Measurements from ENCODE around the gene HNRNPL. TPM values are rescaled to one million over a fixed set of nuclear protein-coding genes. Genes with fewer than 3 reads are reported as not detected.
A peak's percentile ranks its signal among the peaks of the same experiment; 100 is the strongest.
"Not testable (repeated sequence)": the region's sequence is repeated elsewhere in the genome, so short reads cannot be mapped to it uniquely, and the experiment has no call there.

The HNRNPL gene
- total RNA-seq, 1 donor from 2014 or later, result 205 TPM

GRCh38 chr19:38800577-38801347, 49.0 kb downstream of the HNRNPL start:
- DNase-seq, result no peak

GRCh38 chr19:38799104-38799503, 50.7 kb downstream of the HNRNPL start:
- DNase-seq, result no peak

GRCh38 chr19:38797781-38798180, 52.0 kb downstream of the HNRNPL start:
- not testable (repeated sequence) for DNase-seq

- no peak for DNase-seq
Observed at GRCh38 chr19:38796154-38796553, 53.6 kb downstream of the HNRNPL start.

- DNase-seq, result no peak
Observed at GRCh38 chr19:38795549-38795948, 54.2 kb downstream of the HNRNPL start.

GRCh38 chr19:38793671-38794070, 56.1 kb downstream of the HNRNPL start:
- no peak for DNase-seq

GRCh38 chr19:38793177-38793576, 56.6 kb downstream of the HNRNPL start:
- peak; percentile 50 for DNase-seq

GRCh38 chr19:38792250-38793111, 57.3 kb downstream of the HNRNPL start:
- no peak for DNase-seq

- DNase-seq, result not testable (repeated sequence)
Observed at GRCh38 chr19:38791451-38792064, 58.2 kb downstream of the HNRNPL start.

- not testable (repeated sequence) for DNase-seq
Observed at GRCh38 chr19:38790507-38791403, 59.0 kb downstream of the HNRNPL start.

GRCh38 chr19:38788478-38789243, 61.1 kb downstream of the HNRNPL start, which contains the start of gene LGALS7B:
Gene LGALS7B, plus strand, starts transcription at chr19:38789200. Its CDS starts 27 bp downstream, at chr19:38789227.
- DNase-seq, result no peak

GRCh38 chr19:38786572-38787265, 63.1 kb downstream of the HNRNPL start:
- DNase-seq, result no peak

Small RNAs within 50 kb of the gene (small RNA-seq; reads per million reads assigned to genes)
- not detected for gene RNU6-140P (ENCODE audit: low replicate concordance)

Other genes with a start within 250 kb of the HNRNPL start
- 0.59 TPM for gene MAP4K1, start 232.0 kb downstream of the HNRNPL start, total RNA-seq
- 193 TPM for gene EIF3K, start 230.8 kb downstream of the HNRNPL start, total RNA-seq
- 152 TPM for gene ACTN4, start 202.3 kb downstream of the HNRNPL start, total RNA-seq
- gene CAPN12, start 105.5 kb downstream of the HNRNPL start, total RNA-seq, result 6.0 TPM
- 102 TPM for gene LGALS7, start 76.5 kb downstream of the HNRNPL start, total RNA-seq
- 285 TPM for gene LGALS7B, start 60.8 kb downstream of the HNRNPL start, total RNA-seq
- gene LGALS4, start 37.0 kb downstream of the HNRNPL start, total RNA-seq, result 1.3 TPM
- 50.1 TPM for gene ECH1, start 18.2 kb downstream of the HNRNPL start, total RNA-seq
- gene RINL, start 28.3 kb upstream of the HNRNPL start, total RNA-seq, result 4.6 TPM
- gene SIRT2, start 49.6 kb upstream of the HNRNPL start, total RNA-seq, result 46.1 TPM
- gene NFKBIB, start 50.0 kb upstream of the HNRNPL start, total RNA-seq, result 5.0 TPM
- 3.6 TPM for gene CCER2, start 62.2 kb upstream of the HNRNPL start, total RNA-seq
- gene SARS2, start 80.8 kb upstream of the HNRNPL start, total RNA-seq, result 7.0 TPM
- gene MRPS12, start 81.0 kb upstream of the HNRNPL start, total RNA-seq, result 14.5 TPM
- 19.9 TPM for gene FBXO17, start 125.8 kb upstream of the HNRNPL start, total RNA-seq
- 4.7 TPM for gene FBXO27, start 182.6 kb upstream of the HNRNPL start, total RNA-seq
- 5.2 TPM for gene ACP7, start 234.4 kb upstream of the HNRNPL start, total RNA-seq